ENCODE data around the gene ZNF883. TPM values are rescaled to one million over a fixed set of nuclear protein-coding genes. Genes with fewer than 3 reads are reported as not detected.
A peak's percentile ranks its signal among the peaks of the same experiment; 100 is the strongest.

The ZNF883 gene
- total RNA-seq, 3 donors from 2014 or later (not counting 1 experiment from before 2014, with no cell fraction given) = 0.95 to 1.4 (median 0.97) TPM

- Histone ChIP-seq H3K27ac (ENCODE audit: low read length) (no peak overlapping the region), H3K4me3 (ENCODE audit: low read length) (no peak overlapping the region), H3K27me3 (ENCODE audit: control insufficient read depth, insufficient read depth, low read length) (peaks cover 2% of the 10 kb centered on the region), H3K36me3 (ENCODE audit: control insufficient read depth, insufficient read depth, low read length) (no peaks in the 10 kb centered on the region), H3K4me1 (ENCODE audit: control insufficient read depth, insufficient read depth, low read length) (no peaks in the 10 kb centered on the region), H3K9me3 (ENCODE audit: control insufficient read depth, insufficient read depth, low read length) (no peaks in the 10 kb centered on the region)
- 32% methylated on average over 3 of the region's 3 CpGs for WGBS (ENCODE audit: insufficient coverage)
- DNase-seq (peak in 1 of 2 donors; percentile 5), ATAC-seq (no peak)
- Mint-ChIP-seq H3K27me3 (ENCODE audit: low read depth in 2 of 2) (peaks cover 8 to 31% of the 10 kb centered on the region in 2 donors), H3K36me3 (no peaks in the 10 kb centered on the region), H3K27ac (no peak overlapping the region), H3K4me1 (no peaks in the 10 kb centered on the region), H3K9me3 (no peaks in the 10 kb centered on the region), H3K4me3 (no peak overlapping the region)
- TF ChIP-seq CTCF (IDR thresholded peaks at IDR 0.05) = no peak
- intact Hi-C loops (cut with micrococcal nuclease) = no loop called here
Measured at GRCh38 chr9:112921549-112921948, 90.4 kb downstream of the ZNF883 start.

GRCh38 chr9:112917987-112918362 is 94.0 kb downstream of the ZNF883 start:
- ATAC-seq (no peak), DNase-seq (no peak)
- H3K27ac ChIP-seq (ENCODE audit: low read length) = no peak overlapping the region
- no peaks in the 10 kb centered on the region for H3K36me3 ChIP-seq (ENCODE audit: control insufficient read depth, insufficient read depth, low read length)
- no peaks in the 10 kb centered on the region for H3K27me3 ChIP-seq (ENCODE audit: control insufficient read depth, insufficient read depth, low read length)
- H3K27me3 Mint-ChIP-seq (ENCODE audit: low read depth in 2 of 2) = peaks cover 10 to 30% of the 10 kb centered on the region in 2 donors
- intact Hi-C loops (cut with micrococcal nuclease) = no loop called here
- no peak overlapping the region for H3K4me3 ChIP-seq (ENCODE audit: low read length)
- 67% methylated on average over 1 of the region's 1 CpG for WGBS (ENCODE audit: insufficient coverage)
- no peaks in the 10 kb centered on the region for H3K4me1 ChIP-seq (ENCODE audit: control insufficient read depth, insufficient read depth, low read length)
- no peaks in the 10 kb centered on the region for H3K36me3 Mint-ChIP-seq
- no peaks in the 10 kb centered on the region for H3K9me3 ChIP-seq (ENCODE audit: control insufficient read depth, insufficient read depth, low read length)
- H3K4me3 Mint-ChIP-seq = no peak overlapping the region
- no peak for TF ChIP-seq CTCF (IDR thresholded peaks at IDR 0.05)
- H3K4me1 Mint-ChIP-seq = no peaks in the 10 kb centered on the region
- H3K27ac Mint-ChIP-seq = no peak overlapping the region
- no peaks in the 10 kb centered on the region for H3K9me3 Mint-ChIP-seq

GRCh38 chr9:112917047-112917986 is 94.7 kb downstream of the ZNF883 start:
- H3K27me3 Mint-ChIP-seq (ENCODE audit: low read depth in 2 of 2) = peaks cover 10 to 32% of the 10 kb centered on the region in 2 donors
- no peaks in the 10 kb centered on the region for H3K4me1 Mint-ChIP-seq
- ATAC-seq (no peak), DNase-seq (no peak)
- no CpG with 5 or more reads among the region's 1 CpG for WGBS (ENCODE audit: insufficient coverage)
- TF ChIP-seq CTCF (IDR thresholded peaks at IDR 0.05) = no peak
- Histone ChIP-seq H3K4me3 (ENCODE audit: low read length) (no peak overlapping the region), H3K4me1 (ENCODE audit: control insufficient read depth, insufficient read depth, low read length) (no peaks in the 10 kb centered on the region), H3K27me3 (ENCODE audit: control insufficient read depth, insufficient read depth, low read length) (no peaks in the 10 kb centered on the region), H3K27ac (ENCODE audit: low read length) (no peak overlapping the region), H3K36me3 (ENCODE audit: control insufficient read depth, insufficient read depth, low read length) (no peaks in the 10 kb centered on the region), H3K9me3 (ENCODE audit: control insufficient read depth, insufficient read depth, low read length) (no peaks in the 10 kb centered on the region)
- H3K27ac Mint-ChIP-seq = no peak overlapping the region
- H3K9me3 Mint-ChIP-seq = no peaks in the 10 kb centered on the region
- intact Hi-C loops (cut with micrococcal nuclease) = no loop called here
- no peak overlapping the region for H3K4me3 Mint-ChIP-seq
- no peaks in the 10 kb centered on the region for H3K36me3 Mint-ChIP-seq
